NCI-H2081 (cell line): ENCODE data around the gene NDUFV1.

Experiments
- DNase-seq, 2 experiments: peaks; one replicate each; lab custom pipeline; 2025; lab: John Stamatoyannopoulos, UW

The NDUFV1 gene

DNA sequence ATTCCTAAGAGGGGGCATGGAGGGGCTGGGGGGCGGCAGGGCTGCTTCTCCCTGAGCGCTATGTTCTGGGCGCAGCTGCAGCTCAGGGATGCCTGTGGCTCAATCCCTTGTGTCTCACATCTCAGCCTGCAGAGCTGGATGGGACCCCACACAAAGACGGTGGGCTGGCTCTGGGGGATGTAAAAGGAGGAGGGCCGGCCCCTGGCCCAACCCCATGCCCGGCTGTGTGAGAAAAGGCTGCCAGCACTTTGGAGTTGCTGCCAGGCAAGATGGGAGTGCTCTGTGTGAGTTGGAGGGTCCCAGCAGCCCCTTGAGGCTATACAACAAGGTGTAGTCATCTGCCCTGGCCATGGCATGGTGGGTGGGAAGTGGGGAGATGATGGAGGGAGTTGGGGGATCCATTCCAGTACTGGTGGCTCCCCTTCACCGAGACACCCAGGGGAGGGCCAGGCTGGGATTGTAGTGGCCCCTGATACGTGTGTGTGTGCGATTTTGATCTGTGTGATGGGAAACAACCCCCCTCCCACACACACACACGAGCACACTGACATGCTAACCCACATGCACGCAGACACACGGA, 34.1 kb downstream of the NDUFV1 start:
- DNase-seq = no peak

DNA sequence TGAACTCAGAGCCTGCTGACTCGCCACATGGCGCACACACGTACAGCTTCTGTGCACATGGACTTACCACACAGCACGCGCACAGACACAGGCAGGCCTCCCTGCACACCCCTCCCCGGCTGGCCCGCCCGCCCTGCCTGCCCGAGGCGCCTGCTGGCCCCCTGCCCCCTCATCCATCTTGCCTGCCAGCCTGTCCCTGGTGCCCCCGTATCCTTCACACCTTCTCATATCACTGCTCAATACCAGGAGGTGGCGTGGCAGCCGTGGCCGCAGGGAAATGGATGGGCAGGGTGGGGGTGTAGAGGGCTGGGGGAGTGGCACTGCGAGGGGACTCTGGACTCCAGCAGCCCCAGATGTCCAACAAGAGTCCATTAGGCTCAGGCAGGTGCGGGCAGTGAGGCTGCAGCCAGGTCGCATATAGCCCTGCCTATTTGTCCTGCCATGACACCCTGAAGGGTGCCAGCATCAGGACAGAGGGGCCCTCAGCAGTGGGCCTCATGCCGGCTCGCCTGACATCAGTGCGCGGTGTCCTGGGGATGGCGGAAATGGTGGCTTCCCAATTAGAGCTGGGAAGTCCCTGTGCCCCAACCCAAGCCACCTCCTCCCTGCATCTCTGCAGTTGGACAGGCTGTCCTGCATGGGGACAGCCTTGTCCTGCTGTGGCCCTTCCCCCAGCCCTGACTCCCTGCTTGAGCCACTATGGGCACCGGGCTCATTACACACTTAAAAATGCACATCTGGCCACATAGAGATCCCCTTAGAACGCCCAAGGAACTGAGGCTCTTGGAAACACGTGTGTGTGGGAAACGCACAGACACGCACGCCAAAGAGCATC, 34.8 kb downstream of the NDUFV1 start:
- DNase-seq = no peak

DNA sequence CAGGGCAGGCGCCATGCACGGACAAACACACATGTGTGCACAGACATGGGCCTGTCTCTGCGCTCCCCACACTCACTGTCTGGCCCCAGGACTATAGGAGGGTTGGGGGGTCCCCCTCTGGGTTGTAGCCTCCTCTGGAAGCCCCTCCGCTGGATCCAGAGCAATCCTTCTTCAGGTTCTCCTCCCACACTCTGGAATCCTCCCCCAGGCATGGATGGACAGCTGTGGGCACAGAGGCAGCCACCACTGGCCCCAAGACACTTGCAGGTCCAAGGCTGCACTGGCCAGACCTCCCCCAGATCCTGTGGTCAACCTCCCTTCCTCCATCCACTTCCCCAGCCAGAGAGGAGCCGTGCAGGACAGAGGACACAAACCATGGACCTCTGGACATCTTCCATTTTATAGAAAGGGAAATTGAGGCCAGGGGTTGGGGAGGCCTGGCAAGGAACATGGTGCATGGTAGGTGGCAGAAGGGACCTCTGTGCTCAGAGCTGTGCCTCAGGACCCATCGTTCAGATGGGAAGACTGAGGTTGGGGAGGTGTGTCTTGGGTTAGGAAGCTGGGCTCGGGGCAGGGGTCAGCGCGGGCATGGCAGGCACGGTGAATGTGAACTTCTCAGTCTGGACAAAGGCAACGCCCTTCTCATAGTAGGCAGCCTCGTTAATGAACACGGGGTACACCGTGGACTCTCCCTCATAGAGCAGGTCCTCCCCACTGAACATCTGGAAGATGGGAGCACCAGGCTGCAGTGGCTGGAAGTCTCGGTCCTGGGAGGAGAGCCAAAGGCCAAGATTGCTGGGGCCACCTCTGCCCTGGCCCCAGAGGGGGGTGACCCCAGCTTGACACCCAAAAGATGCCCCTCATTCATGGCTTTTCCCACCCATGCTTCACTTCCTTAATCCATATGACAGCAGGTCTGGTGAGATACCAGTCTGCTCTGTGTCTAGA, 35.7 kb downstream of the NDUFV1 start:
- DNase-seq = no peak

GRCh38 chr11:67644042-67644441, 37.3 kb downstream of the NDUFV1 start:
- no peak for DNase-seq

DNA sequence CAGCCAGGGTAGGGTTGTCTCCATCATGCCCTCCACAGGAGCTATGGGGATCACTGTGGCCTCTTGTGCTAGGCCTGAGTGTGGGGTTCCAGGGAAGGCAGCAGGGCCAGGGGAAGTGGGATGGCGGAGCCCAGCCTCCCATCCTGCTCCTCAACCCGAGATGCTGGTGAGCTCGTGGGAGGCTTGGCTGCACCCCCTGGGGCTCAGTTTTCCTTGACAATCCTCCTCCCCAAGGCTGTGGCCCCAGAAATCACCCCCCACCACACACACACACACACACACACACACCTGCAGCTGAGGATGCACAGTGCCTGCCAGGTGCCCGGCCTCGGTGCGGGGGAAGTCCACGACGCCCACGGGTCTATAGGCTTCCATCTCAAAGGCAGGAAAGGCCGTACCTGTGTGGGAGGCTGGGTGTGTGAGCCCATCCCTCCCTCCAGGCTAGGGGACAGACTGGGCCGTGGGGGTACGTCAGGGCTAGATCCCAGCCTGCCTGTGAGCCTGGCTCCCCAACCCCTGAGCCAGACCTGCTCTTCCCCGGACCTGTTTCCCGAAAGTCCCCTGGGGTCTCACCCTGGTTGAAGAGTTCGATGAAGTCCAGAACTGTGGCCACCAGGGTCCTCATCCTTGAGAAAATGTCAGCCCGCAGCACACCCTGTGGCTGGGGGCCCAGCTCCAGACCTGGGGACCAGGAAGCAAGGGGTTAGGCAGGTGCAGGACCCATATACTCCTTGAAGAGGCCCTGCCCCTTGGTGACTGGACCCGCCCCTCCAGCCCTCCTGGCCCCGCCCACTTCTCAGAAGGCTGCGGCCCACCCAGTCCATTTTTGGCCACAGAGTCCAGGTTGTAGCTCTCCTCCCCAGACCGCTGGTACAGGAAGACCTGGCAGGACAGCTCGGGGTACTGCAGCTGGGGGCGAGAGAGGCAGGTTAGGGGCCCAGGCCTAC, 38.0 kb downstream of the NDUFV1 start:
- DNase-seq = no peak

DNA sequence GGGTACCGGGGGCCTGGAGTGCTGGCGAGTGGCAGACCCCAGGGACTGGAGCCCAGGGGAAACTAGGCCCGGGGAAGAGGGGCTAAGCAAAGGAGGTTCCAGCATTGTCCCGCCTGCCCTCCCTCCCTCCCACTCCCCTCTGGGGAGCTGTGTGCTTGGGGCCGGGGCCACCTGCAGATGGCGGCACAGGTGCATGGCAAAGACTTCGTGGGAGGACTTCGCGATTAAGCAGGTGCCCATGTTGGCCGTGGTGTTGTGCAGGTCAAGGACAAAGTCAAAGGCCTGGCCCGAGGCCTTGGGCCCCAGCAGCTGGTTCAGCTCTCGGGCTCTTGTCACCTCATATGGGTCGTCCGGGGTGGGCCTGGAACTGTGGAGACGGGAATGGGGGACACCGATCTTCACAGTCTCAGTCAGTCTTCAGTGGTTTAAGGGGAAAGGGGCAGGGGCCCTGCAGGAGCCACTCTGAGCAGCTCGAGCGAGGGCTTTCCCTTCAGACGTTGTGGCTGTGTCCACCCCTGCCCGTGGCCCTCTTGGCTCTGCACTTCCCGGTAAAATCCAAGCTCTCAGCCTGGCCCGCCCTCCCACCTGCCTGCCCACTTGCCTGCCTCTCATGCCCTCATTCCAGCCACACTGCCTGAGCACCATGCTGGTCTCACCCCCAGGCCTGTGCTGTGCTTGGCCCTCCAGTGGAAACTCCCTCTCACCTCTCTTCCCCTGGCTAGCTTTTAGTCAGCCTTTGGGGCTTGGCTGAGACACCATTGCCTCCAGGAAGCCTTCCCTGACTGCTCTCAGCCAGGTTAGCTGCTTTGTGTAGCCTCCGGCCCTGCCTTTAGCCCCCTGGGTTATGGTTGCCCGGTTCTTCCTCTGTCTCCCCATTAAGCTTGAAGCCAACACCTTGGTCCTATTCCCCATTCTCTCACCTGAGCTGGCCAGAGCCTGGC, 39.1 kb downstream of the NDUFV1 start:
- no peak for DNase-seq

GRCh38 chr11:67646535-67647336, 40.0 kb downstream of the NDUFV1 start:
- no peak for DNase-seq

DNA sequence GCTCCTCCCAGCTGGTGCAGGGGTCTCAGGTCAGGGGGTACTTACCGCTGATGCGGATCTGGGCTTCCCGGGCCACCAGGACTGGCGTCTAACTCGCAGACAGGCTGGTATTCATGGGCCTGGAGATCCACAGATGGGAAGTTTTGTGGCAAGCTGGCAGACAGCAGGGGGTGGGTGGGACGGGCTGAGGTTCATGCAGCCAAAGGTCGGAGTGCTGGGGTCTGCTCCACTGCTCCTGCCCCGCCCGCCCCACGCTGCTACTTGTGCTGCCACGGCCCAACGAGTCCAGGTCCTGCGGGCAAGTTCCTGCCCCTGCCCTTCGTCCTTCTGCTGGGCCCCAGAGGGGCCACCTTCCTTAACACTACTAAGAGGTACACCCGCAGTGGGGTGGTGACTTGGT, 40.7 kb downstream of the NDUFV1 start:
- no peak for DNase-seq

DNA sequence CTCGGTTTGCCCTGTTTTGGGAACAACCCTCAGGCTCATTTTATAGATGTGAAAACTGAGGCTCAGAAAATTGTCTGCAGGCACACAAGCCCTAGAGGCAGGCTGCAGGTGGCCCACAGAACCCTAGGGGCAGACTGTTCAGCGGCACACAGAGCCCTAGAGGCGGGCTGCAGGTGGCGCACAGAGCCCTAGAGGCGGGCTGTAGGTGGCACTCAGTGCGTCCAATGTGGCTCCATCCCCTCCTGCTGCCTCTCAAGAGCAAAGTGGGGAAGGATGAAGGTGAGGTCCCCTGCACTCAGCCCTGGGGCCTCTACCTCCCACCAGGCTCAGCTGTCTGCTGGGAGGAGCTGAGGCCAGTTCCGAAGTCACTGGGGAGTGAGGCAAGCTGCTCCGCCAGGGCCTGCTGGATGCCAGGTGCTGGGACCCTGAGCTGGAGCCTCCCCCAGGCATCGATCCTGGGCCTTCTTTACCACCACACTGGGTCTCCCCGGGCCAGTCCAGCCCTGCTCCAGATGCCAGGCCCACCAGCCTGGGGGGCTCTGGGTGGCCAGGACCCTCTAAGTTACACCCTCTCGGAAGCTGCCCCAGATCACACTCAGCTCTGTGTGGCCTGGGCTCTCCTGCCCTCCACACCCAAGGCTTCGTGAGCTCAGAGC, 41.5 kb downstream of the NDUFV1 start:
- no peak for DNase-seq

GRCh38 chr11:67648796-67649613, 42.3 kb downstream of the NDUFV1 start:
- DNase-seq = no peak

DNA sequence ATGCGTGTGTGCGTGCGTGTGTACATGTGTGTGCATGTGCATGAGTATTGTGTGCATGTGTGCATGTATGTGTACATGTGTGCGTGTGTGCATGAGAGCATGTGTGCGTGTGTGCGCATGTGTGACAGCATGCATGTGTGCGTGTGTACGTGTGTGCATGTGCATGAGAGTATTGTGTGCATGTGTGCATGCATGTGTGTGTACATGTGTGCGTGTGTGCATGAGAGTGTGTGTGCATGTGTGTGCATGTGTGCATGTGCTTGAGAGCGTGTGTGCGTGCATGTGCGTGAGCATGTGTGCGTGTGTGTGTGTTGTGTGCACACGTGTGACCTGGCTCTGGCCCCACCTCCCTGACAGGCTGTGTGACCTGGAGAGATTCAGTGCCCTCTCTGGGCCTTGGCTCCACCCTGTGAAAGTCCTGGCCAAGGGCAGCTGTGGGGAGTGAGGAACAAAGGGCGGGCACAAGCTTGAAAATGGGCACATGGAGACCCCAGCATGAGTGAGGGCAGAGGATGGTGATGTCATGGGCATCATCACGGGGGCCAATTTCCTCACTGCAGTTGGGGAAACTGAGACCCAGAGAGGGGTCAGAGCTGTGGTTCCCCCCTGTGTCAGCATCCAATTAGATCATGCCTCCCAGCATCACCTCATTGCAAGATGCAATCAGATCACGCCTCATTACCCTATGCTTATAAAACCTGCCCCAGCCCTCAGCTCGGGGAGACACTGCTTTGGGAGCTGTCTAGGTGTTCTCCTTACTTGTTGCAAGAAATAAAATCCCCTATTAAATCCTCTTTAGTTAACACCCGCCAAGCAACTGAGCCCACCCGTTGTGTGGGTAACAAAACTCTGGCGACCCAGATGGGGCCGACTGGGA, 43.1 kb downstream of the NDUFV1 start:
- no peak for DNase-seq

DNA sequence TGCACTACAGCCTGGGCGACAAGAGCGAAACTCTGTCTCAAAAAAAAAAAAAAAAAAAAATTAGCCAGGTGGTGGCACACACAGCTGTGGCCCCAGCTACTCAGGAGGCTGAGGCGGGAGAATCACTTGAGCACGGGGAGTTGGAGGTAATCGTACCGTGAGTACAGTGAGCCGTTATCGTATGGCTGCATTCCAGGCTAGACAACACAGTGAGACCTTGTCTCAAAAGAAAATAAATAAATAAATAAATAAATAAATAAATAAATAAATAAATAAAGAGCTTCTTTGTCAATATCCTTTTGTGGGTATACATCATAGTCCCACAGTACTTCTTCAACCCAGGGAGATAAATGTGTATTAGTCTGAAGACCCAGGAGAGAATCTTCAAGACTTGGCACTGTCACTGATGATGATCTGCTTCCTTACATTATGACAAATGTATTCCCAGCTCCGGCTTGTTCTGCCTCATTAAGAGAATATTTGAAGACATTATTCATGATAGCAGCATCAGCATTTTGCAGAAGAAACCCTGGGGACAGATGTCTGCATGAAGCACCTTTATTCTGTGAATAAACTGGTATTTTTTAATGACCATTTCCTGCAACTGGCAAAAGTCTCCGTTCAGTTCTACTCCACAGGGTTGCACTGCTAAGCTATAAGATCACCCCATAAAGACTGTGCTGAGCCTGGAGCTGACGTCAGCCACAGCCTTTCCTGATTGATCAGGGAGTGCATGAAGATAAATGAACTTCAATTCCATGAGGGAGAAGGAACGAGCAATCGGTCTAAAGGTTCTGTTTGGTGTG, 45.4 kb downstream of the NDUFV1 start:
- no peak for DNase-seq

DNA sequence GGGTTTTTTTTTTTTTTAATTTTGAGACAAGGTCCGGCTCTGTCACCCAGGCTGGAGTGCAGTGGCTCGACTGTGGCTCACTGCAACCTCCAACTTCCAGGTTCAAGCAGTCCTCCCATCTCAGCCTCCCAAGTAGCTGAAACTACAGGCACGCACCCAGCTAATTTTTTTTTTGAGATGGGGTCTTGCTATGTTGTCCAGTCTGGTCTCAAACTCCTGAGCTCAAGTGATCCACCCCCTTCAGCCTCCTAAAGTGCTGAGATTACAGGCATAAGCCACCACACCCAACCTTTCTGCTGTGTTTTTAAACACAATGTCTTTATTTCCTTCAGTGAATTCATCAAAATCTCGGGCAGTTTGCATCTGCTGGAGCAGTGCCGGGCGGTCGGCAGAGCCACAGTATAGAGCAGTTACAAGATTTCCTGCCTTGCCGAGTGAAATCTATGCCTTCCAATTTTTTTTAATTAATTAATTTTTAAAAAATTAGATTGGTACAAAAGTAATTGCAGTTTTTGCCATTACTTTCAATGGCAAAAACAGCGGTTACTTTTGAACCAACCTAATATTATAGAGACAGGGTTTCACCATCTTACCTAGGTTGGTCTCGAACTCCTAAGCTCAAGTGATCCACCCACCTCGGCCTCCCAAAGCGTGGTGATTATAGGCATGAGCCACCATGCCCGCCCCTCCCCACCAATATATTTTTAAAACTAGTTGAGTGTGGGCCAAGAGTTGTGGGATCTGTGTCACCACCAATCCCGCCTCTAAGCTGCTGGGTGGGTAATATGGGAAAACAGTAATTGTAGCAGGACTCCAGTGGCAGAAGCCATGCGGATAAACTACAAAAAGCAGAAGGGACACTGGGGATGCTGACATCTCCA, 46.5 kb downstream of the NDUFV1 start:
- DNase-seq = no peak

- no peak for DNase-seq
Observed at GRCh38 chr11:67654225-67654624, 47.5 kb downstream of the NDUFV1 start.

DNA sequence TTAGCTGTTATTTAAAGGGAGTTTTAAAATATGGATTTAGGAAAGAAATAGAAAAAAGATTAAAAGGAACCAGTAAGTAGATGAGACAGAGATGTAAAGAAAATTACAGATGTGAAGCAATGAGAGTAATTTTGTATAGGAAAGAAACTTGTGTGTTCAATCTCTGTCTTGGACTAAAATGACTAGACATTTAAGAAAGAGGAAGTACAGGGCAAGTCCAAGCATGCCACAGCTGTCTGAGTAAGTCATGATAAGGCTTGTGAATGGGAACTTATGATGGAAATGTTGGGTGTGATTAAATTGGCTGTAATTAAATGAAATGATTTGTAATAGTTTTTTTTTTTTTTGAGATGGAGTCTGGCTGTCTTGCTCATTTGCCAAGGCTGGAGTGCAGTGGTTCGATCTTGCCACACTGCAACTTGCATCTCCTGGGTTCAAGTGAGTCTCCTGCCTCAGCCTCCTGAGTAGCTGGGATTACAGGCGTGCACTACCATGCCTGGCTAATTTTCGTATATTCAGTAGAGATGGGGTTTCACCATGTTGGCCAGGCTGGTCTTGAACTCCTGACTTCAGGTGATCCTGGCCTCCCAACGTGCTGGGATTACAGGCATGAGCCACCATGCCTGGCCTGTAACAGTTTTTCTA, 49.7 kb downstream of the NDUFV1 start:
- no peak for DNase-seq
